ENCODE measurements around the gene KLHDC1. TPM values are rescaled to one million over a fixed set of nuclear protein-coding genes. Genes with fewer than 3 reads are reported as not detected.
"Not testable (repeated sequence)": the region's sequence is repeated elsewhere in the genome, so short reads cannot be mapped to it uniquely, and the experiment has no call there.

KLHDC1 gene
- total RNA-seq, 2 donors from 2014 or later = 1.0 to 2.0 TPM

DNA sequence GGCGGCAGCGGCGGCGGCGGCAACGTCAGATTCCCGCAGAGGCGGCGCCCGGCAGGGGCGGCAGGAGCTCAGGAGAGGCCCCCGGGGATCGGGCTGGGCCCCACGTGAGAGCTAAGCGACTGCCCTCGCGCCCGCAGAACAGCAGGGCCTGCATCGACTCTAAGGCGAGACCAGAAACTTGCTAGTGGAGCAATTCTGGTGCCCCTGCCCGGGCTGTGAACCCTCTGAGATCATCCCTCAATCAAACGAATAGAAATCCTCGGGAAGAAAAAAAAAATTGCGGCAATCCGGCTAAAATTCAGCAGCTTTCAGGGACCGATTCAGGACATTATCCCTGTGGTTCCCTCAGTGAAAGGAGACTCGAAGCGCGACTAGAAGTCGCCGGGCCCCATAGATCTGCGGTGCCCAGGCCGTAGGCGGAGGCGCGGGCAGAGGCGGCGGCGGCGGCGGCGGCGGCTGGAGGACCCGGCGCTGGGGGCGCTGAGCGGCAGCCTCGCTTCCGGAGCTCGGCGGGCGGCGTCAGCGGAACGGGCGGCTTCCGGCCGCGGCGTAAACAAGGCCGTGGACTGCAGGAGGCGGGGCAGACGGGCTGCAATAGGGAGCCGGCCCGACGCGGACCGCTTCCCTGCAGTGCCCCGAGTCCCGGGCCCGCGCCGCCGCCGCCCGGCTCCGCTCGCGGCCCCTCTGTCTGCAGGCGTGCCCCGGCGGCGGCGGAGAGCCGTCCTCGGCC, 74.8 kb downstream of the KLHDC1 start, which contains the start of gene KLHDC2:
Gene KLHDC2 (plus strand): TSS at position 583 of the 730 bp plus-strand sequence. CDS start 316 bp downstream, outside the sequence.
- Mint-ChIP-seq H3K36me3 (peaks cover 0 to 10% of the 10 kb centered on the region in 2 donors), H3K9me3 (no peaks in the 10 kb centered on the region), H3K27ac (peak within 1 kb of the TSS; percentile 97 to 99)
- peak; percentile 88 to 90 for DNase-seq (ENCODE audit: low spot score in 2 of 2)
- peak; percentile 82 to 87 for ATAC-seq

DNA sequence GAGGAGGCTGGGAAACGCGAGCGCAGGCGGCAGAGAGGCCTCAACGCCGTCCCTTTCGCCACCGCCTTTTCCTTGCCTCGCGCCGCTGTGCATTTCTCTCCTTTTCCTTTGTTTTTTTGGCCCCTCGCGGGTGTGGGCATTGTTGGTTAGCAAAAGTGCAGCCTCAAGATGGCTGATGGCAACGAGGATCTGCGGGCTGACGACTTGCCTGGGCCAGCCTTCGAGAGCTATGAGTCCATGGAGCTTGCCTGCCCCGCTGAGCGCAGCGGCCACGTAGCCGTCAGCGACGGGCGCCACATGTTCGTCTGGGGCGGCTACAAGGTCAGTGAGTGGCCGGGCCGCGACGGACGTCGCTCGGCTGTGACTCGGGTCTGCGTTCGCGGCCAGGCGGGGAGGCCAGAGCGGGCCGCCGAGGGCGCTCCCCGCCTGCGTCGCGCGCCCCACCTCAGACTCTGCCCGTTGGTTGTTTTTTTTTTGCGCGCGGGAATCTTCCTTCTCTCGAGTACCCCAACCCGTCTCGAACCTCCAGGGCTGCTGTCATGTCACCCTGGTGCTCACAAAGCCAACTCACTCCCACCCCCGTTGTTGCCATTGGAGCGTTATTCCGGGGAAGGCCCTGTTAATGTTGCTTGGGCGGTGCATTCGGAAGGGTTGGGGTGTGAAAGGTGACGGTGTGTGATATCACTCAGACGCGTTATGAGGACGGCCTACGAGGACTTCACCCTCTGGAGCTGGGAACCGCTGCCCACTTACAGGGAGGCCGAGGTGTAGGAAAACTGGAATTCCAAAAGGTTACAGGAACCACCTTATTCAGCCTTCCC, 75.6 kb downstream of the KLHDC1 start:
- H3K36me3 Mint-ChIP-seq = peaks cover 0 to 10% of the 10 kb centered on the region in 2 donors
- DNase-seq (ENCODE audit: low spot score in 2 of 2) = peak; percentile 75 to 87
- ATAC-seq = peak; percentile 71 to 79
- peak overlapping the region; percentile 97 to 99 for H3K27ac Mint-ChIP-seq
- no peaks in the 10 kb centered on the region for H3K9me3 Mint-ChIP-seq

DNA sequence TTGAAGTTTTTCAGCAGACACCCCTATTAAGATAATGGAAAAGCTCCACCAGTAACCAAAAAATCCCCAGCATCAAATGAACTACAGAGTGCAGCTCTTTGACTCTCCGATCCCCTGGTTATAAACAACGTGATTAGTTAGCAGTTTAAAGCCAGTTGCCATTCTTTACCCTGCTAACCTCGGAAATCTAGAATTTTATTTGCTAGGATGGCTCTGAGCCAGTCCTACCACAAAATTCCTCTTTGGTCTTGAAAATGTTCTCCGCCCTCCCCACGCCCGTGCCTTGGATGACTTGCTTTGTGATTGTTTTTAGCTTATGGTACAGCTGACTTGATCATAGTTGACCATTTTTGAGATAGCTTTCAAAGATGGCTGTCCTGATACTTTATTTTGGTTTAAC, 76.3 kb downstream of the KLHDC1 start:
- peak overlapping the region; percentile 97 to 99 for H3K27ac Mint-ChIP-seq
- H3K36me3 Mint-ChIP-seq = peaks cover 0 to 10% of the 10 kb centered on the region in 2 donors
- no peaks in the 10 kb centered on the region for H3K9me3 Mint-ChIP-seq
- ATAC-seq = no peak
- DNase-seq (ENCODE audit: low spot score in 2 of 2) = no peak

DNA sequence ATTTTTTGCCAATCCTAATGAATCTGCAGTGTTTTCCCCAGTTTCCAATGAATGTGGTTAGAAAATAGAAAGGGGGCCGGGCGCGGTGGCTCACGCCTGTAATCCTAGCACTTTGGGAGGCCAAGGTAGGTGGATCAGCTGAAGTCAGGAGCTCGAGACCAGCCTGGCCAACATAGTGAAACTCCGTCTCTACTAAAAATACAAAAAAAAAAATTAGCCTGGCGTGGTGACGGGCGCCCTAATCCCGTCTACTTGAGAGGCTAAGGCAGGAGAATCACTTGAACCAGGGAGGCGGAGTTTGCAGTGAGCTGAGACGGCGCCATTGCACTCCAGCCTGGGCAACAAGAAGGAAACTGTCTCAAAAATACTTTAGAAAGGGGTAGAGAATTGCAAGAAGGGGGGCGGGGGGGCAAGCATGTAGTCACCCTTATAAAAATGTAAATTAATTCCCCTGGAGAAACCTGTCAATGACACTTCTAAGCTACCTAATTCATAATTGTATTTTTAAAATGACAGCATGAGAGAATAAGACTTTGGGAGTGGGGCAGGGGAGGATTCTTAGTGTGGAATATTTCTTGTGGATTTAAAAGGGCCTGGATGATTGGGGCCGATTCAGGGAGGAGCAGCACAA, 76.8 kb downstream of the KLHDC1 start:
- no peaks in the 10 kb centered on the region for H3K9me3 Mint-ChIP-seq
- peaks cover 0 to 10% of the 10 kb centered on the region in 2 donors for H3K36me3 Mint-ChIP-seq
- H3K27ac Mint-ChIP-seq = peak overlapping the region; percentile 97 to 99
- no peak for DNase-seq (ENCODE audit: low spot score in 2 of 2)
- ATAC-seq = no peak

DNA sequence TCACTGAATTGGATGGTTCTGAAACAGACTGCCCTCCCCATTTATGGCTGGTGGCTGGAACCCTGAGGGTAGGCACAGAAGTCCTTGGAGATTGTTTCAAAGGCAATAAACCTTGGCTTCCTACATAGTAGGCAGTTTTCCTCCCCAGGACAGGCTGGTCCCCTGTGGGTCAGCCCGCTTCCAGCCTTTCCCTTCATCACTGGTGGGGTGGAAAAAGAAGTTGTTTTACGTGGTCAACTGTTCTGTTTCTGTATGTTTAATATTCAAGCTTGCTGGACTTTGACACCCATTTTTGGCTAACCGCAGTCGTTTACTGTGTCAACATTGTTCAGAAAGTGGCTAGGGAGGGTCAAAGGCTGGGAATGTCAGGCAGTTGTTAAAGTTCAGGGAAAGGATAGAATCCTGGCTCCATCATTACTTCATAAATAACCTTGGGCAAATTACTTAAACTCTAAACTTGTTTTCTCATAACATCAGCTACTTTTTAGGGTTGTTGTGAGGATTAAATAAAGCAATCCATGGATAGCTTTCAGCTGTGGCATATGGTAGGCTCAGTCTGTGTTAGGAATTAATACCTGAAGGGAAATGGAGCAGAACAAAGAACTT, 77.4 kb downstream of the KLHDC1 start:
- Mint-ChIP-seq H3K27ac (peak overlapping the region; percentile 72 to 97), H3K9me3 (no peaks in the 10 kb centered on the region)

DNA sequence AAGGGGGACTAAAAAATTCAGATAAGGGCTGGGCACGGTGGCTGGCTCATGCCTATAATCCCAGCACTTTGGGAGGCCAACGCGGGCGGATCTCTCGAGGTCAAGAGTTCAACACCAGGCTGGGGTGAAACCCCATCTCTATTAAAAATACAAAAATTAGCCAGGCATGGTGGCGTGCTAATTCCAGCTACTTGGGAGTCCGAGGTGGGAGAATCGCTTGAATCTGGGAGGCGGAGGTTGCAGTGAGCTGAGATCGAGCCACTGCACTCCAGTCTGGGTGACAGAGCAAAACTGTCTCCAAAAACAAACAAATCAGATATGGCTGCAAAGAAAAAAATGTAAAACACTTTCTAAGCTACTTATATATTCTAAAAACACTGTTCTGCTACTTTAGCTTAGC, 78.8 kb downstream of the KLHDC1 start:
- peak overlapping the region; percentile 56 to 97 for H3K27ac Mint-ChIP-seq
- not testable (repeated sequence) for ATAC-seq

More for the DNA sequence above, 77.4 kb downstream of the KLHDC1 start:
- H3K36me3 Mint-ChIP-seq = peaks cover 4 to 10% of the 10 kb centered on the region in 2 donors
- ATAC-seq (no peak), DNase-seq (ENCODE audit: low spot score in 2 of 2) (no peak)

DNA sequence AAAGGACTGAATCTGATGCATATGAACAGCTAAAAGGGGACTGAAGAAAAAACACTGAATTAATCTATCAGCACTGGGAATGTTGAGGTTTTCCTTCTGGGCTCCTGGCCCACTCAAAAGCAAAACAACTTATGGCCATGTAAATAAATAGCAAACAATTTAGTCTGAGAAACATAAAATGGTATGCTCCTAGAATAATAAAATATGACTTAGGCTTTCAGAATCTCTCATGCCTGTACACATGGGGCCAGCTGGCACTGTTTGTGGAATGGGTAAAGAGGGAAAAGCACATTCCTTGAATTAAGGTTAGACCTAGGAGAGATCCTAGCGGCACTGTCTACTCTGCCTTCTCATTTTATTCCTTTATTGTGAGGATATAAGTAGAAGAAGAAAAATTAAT, 81.2 kb downstream of the KLHDC1 start:
- Mint-ChIP-seq H3K27ac (peak overlapping the region in 1 of 2 donors; percentile 59), H3K36me3 (peaks cover under 1 to 5% of the 10 kb centered on the region in 2 donors), H3K9me3 (no peaks in the 10 kb centered on the region)
- DNase-seq (ENCODE audit: low spot score in 2 of 2) = no peak
- no peak for ATAC-seq

More for the DNA sequence above, 78.8 kb downstream of the KLHDC1 start:
- not testable (repeated sequence) for H3K9me3 Mint-ChIP-seq; DNase-seq (ENCODE audit: low spot score in 2 of 2); H3K36me3 Mint-ChIP-seq

DNA sequence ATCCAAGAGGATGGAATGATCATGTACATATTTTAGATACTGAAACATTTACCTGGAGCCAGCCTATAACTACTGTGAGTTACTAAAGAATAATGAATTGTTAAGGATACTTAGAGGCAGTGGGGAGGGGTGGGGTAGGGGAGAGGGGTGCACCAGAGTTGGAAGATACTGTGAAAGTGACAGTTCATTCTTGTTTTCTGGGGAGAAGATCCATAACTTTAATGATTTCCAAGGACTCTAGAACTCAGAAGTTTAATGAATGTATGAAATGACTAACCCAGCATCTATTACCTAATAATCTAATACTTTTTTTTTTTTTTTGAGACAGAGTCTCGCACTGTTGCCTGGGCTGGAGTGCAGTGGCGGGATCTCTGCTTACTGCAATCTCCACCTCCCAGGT, 85.5 kb downstream of the KLHDC1 start:
- no peak for DNase-seq (ENCODE audit: low spot score in 2 of 2)
- Mint-ChIP-seq H3K36me3 (peaks cover 0 to 5% of the 10 kb centered on the region in 2 donors), H3K9me3 (no peaks in the 10 kb centered on the region), H3K27ac (no peak overlapping the region)
- ATAC-seq = no peak

DNA sequence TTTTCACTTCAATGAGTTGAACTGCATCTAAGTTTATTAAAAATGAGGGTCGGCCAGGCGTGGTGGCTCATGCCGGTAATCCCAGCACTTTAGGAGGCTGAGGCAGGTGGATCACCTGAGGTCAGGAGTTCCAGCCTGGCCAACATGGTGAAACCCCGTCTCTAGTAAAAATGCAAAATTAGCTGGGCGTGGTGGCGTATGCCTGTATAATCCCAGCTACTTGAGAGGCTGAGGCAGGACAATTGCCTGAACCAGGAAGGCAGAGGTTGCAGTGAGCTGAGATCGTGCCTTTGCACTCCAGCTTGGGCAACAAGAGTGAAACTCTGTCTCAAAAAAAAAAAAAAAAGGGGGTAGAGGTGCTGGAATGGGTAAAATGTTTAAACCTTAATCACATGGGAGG, 88.1 kb downstream of the KLHDC1 start:
- H3K9me3 Mint-ChIP-seq; DNase-seq (ENCODE audit: low spot score in 2 of 2); H3K36me3 Mint-ChIP-seq; ATAC-seq; H3K27ac Mint-ChIP-seq: not testable (repeated sequence)

DNA sequence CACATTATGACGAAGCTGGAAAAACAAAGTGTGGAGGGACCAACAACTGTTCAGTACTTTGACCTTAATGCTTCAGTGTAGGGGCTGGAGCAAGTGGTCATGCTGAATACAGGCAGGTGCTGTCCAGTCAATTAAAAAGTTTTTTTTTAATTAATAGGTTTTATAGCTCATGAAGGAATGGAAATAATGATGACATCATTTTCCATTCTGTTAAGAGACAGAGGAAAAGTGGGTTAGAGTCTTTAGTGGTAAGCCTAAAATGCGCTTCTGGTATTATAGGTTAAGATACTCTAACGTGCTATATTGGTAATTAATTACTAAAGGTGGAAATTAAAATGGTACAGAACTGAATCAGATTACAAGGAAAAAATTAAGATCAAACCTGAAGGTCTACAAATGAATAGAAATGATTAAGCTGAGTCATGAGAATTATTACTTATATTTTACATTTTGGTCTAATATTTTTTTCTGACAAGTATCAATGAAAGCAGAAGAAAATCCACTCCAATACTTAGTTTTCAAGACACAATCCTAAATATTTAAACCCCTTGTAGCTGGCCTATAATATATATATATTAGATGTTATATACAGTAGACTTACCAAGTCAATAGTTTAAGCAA, 90.6 kb downstream of the KLHDC1 start:
- DNase-seq (ENCODE audit: low spot score in 2 of 2) (no peak), ATAC-seq (no peak)
- peaks cover 0 to 1% of the 10 kb centered on the region in 2 donors for H3K36me3 Mint-ChIP-seq
- H3K27ac Mint-ChIP-seq = no peak overlapping the region
- no peaks in the 10 kb centered on the region for H3K9me3 Mint-ChIP-seq

DNA sequence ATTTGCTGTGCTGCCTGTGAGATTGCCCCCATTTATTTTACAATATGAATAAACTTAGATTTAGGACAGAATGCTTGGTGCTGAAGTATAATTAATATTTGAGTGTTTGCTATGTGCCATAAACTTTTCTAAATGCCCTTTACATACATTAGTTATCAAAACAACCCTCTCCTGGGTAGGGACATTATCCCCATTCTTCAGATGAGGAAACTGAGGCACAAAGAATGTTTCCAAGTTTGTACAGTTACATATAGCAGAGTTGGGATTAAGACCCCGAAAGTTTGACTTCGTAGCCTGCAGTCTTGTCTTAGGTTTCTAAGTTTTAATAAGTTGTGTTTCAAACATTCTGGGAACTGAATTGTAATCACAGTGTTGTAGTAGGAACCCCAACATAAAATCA, 93.4 kb downstream of the KLHDC1 start:
- Mint-ChIP-seq H3K9me3 (no peaks in the 10 kb centered on the region), H3K36me3 (peaks cover 7 to 13% of the 10 kb centered on the region in 2 donors), H3K27ac (peak overlapping the region; percentile 17 to 44)

DNA sequence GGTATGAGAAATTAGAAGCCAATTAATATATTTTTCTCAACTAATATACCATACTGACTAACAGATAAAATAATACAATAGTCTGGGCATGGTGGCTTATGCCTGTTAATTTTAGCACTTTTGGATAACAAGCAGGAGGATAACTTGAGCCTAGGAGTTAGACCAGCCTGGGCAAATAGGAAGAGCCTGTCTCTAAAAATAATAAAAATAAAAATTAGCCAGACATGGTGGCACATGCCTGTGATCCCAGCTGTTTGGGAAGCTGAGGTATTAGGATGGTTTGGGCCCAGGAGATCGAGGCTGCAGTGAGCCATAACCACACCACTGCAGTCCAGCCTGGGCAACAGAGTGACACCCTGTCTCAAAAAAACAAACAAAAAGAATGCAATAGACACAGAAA, 99.7 kb downstream of the KLHDC1 start:
- no peak overlapping the region for H3K27ac Mint-ChIP-seq
- H3K36me3 Mint-ChIP-seq = peaks cover 12 to 31% of the 10 kb centered on the region in 2 donors
- no peaks in the 10 kb centered on the region for H3K9me3 Mint-ChIP-seq
- DNase-seq (ENCODE audit: low spot score in 2 of 2) (no peak), ATAC-seq (no peak)

More for the DNA sequence above, 93.4 kb downstream of the KLHDC1 start:
- ATAC-seq = no peak
- DNase-seq (ENCODE audit: low spot score in 2 of 2) = no peak

DNA sequence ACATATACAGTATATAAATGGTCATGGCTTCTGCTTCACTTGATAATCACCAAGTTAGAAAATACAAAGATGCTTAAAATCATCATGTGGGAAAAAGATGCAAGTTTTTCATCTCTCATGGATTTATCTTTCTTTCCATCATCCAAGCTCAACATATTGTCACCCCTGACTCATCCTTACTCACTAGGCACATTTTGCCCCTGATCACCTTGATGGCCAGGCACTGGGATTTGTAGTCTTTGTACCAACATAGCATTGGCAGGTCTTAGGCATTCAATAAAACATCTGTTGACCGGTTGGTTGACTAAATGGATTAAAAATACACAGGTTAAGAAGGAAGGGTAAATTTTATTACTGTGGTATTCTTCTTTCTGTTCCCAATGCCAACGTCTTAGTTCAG, 103.1 kb downstream of the KLHDC1 start:
- Mint-ChIP-seq H3K9me3 (no peaks in the 10 kb centered on the region), H3K27ac (peak overlapping the region; percentile 2 to 39), H3K36me3 (peaks cover 5 to 26% of the 10 kb centered on the region in 2 donors)
- DNase-seq (ENCODE audit: low spot score in 2 of 2) (no peak), ATAC-seq (no peak)
